ENCODE measurements around the gene DENND2A. TPM values are rescaled to one million over a fixed set of nuclear protein-coding genes. Genes with fewer than 3 reads are reported as not detected.

Gene DENND2A
- total and polyA plus RNA-seq, 10 of the 15 experiments (the other 5 are each of a cell fraction or from before 2014, with no cell fraction given), result 0.01 TPM; not detected in 9

- RAD21 ChIA-PET (ENCODE audit: unreplicated experiment), result no interaction called here
- WGBS (ENCODE audit: insufficient coverage, insufficient replicate concordance, low lambda C conversion rate, missing lambda C conversion rate), result 54% methylated on average over 2 of the region's 2 CpGs
These were observed 31.0 kb downstream of the DENND2A start for GRCh38 chr7:140609646-140610045.

More at GRCh38 chr7:140609646-140610045, 31.0 kb downstream of the DENND2A start:
- POLR2A ChIA-PET, result no interaction called here
- no peaks in the 10 kb centered on the region for H3K79me2 ChIP-seq (ENCODE audit: control insufficient read depth, insufficient read depth, low read length)
- FAIRE-seq (no peak), DNase-seq (ENCODE audit: low read depth, low spot score) (no peak), ATAC-seq (no peak)
- no peak overlapping the region for H3K4me2 ChIP-seq (ENCODE audit: control insufficient read depth, insufficient read depth)
- SMC1A ChIA-PET (ENCODE audit: uncharacterized antibody, unreplicated experiment), result no interaction called here
- intact Hi-C loops (cut with micrococcal nuclease; ENCODE audit: unreplicated experiment) (no loop called here), in situ Hi-C loops (cut with MboI) (no loop called here)
- H3K9ac ChIP-seq (ENCODE audit: control insufficient read depth, insufficient read depth, low read length), result no peak overlapping the region
- no peak overlapping the region for H3K27ac ChIP-seq (ENCODE audit: control insufficient read depth, insufficient read depth)
- no peaks in the 10 kb centered on the region for H4K20me1 ChIP-seq (ENCODE audit: control insufficient read depth, insufficient read depth)
- H3K27me3 ChIP-seq (replicated peaks in 1 of 2; ENCODE audit: control insufficient read depth in 2 of 2, insufficient read depth in 2 of 2, low read length in 1 of 2), result no peaks in the 10 kb centered on the region; a peak in 1 of 4 replicates
- no peak overlapping the region for H3K4me3 ChIP-seq
- no peaks in the 10 kb centered on the region for H3K4me1 ChIP-seq (ENCODE audit: control insufficient read depth, insufficient read depth, low read length)
- H2AFZ ChIP-seq (ENCODE audit: control insufficient read depth, low read depth, low read length), result no peak overlapping the region
- no peaks in the 10 kb centered on the region for H3K9me3 ChIP-seq (replicated peaks; ENCODE audit: control insufficient read depth, insufficient read depth, low read length)
- TF ChIP-seq ZNF24 (IDR thresholded peaks at IDR 0.05) (no peak), PRDM15 (CRISPR knock-in tag; IDR thresholded peaks at IDR 0.05) (no peak)
- no peaks in the 10 kb centered on the region for H3K36me3 ChIP-seq (ENCODE audit: control insufficient read depth in 2 of 2, insufficient read depth in 2 of 2, low read length in 1 of 2)
- CTCF ChIA-PET, result no interaction called here
- no TSS peak for BruUV-seq (replicated peaks)

Data from GM12878 (cell line).